Fibroblast of skin of back (primary cell): ENCODE results near the gene JARID2.

Experiments
- DNase-seq: peaks from one replicate; pipeline ENCODE4 v3.0.0-alpha.2; 2013

The JARID2 gene

DNA sequence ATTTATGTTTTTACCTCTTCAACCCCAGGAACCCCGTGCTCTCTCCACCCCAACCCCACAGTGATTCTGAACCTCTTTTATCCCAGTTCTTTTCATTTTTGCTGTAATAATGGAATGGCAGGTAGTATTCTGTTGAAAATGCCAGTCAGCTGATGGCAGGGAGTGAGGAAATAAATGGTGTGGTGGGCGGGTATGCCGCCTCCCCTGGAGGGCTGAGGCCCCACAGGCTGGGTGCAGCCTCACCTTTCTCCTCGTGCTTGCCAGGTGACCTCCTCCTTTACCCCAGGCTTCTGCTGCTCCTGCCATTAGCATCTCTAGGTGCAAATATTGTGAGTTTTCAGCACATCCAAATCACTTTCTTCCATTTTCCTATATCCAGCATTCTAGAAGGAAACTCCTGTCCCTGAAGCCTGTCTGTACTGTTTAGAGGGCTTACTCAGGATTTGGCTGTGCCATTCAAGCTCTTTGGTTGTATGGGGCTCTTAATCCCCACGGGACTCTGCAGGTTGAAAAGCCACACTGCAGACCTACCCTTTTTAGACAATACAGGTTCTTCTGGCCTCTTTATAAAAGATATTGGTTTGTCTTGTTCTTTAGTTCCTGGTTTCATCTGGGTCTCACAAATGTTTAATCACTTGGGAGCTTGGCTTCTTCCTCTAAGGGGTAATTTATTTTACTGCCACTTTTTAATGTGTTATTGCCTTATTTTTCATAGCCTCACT lies 201.8 kb downstream of the JARID2 start:
- no peak for DNase-seq

DNA sequence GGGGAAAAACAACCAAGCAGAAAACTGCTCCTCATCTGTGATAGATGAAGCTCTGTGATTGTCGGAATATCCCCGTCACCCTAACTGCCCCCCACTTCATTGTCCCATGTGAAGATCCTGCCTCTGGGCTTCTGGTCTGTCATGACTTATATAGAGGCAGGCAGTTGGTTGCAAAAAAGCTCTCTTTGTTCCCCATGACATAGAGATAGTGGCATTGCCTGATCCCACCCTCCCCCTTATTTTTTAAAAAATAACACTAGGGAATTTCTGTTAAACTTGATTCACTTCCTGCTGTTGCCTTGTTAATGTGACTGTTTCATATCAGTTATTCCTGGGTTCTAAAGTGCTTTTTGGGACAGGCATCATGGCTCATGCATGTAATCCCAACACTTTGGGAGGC lies 203.1 kb downstream of the JARID2 start:
- DNase-seq = peak; percentile 41

DNA sequence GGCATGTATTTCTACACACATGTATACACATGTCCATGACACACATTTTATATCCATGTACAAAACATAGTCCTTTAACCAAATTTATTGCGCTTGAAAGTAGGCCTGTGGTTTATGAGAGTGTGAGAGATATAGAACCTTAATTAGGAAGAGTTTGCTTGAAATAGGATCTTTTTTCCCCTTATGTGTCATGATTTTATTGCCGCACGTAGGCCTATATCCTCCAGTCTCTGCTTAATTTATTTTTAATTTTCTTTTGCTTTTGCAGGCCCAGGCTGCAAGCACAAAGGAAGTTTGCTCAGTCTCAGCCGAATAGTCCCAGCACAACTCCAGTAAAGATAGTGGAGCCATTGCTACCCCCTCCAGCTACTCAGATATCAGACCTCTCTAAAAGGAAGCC lies 205.9 kb downstream of the JARID2 start:
- DNase-seq = no peak

DNA sequence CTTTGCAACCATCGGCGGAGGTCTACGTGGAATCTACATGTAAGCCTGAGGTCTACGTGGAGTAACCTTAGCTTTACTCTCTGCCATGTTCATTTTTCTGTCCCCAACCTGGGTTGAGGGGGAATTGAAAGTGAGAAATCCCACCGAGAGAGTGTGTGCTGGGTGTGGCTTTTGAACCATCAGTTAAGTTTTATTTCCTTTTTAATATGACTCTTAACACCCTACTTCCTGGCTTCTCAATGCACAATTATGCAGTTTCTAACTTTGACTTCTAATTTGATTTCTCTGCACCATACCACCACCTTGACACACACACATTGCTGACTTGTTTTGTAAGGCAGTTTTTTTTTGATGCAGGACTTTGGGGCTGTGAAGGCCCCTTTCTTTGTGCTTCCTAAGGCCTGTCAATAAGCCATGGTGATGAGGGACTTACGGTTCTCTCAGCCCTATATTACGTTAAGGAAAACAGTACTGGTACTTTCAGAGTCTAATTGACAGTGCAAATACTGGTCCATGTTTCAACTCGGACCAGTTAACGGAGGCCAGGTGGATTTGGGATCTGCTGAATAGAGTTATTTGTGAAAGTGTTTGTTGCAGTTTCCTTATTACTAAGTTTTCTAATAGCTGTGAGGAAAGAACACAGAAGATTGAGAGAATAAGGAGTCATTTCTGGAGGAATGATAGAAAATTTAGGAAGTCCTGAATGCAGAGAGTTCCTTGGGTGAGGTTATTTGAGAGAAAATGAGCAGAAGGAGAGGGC lies 206.5 kb downstream of the JARID2 start:
- DNase-seq = no peak

DNA sequence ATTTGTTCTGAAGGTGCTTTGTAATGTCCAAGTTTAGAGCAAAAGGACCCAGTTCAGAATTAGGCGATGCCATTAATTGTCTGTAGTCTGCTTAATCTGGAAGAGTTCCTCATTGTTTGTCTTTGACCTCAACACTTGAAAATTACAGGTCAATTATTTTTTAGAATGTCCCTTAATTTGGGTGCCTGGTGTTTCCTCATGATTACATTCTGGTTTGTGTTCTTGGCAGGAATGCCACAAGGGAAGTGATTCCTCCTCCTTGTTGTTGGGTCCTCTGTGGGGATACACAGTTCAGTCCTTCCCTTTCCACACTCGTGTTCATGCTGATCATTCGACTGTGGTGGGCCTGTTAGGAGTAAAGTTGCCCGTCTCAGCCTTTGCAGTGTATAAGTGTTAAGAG lies 207.3 kb downstream of the JARID2 start:
- DNase-seq = no peak

DNA sequence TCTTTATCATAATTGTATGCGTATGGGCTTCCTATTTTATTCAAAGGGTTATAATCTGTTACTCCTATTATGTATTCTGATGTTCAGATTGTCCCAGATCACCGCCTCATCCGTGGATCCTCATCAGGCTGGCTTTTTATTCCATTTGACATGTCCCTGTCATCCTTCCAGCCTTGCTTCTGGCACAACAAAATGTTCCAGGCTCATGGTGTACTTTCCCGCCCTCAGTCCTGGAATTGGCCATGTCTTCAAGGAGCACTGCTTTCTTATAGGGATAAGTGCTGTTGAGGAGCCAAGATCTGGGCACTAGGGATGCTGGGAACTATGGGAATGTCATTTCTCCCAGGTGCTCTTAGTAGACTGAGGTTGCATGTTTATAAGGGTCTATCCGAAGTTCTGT lies 207.8 kb downstream of the JARID2 start:
- no peak for DNase-seq

DNA sequence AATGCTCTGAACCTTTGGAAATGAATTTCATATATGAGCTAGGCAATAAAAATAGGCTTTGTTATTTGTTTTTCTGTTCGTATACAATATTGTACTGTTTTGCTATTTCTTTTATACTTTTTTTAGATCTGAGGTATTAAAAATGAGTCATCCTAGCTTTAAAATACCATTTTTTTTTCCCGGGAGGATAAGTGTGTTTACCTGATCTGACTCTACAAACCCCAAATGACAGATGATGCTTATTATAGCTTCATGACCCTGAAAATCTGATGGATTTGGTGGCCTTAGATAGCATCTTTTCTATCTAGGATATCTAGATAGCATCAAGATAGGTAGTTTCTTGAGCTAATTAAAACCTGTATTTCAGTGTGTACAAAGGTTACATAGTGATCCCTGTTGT lies 210.6 kb downstream of the JARID2 start:
- DNase-seq = no peak

DNA sequence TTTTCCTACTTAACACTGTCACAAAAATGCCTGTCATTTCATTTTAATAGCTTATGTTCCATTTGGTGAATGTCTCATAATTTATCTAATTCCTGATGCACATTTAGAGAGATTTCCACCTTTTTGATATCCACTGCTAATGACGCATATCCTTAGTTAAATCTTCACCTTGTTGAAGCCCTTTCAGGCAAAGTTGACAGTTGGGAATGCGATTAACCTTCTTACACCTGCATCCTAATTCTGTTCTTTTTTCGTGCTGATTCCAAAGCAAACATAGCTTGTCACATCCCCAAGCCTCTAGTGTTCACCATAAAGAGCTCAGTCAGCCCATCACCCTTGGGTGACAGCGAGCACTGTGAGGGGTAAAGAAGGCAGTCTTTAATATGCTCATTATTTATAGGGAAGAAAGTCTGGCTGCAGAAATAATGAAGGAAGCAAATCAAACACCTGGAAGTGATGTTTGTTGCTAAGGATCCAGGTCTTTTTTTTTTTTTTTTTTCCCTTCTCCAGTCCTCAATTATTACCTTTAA lies 211.3 kb downstream of the JARID2 start:
- no peak for DNase-seq

DNA sequence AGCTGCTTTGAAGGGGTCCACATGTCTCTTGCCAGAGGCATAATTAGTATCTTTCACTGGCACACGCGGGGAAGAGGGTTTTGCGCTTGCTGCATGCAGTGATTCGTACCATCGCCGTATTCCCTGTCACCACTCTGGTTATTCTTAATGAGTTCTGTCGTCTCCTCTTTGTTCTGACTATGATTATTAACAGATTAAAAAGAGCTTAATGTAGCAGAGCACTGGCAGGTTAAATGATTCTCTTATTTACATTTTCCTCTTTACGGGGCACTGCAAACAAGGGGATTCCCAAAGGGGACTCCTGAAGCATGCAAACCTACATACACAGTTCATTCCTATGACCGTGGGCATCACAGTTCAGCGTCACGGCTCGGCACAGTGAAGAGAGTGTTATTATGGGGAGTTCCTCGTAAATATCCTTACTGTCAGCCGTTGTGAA lies 212.2 kb downstream of the JARID2 start:
- no peak for DNase-seq

DNA sequence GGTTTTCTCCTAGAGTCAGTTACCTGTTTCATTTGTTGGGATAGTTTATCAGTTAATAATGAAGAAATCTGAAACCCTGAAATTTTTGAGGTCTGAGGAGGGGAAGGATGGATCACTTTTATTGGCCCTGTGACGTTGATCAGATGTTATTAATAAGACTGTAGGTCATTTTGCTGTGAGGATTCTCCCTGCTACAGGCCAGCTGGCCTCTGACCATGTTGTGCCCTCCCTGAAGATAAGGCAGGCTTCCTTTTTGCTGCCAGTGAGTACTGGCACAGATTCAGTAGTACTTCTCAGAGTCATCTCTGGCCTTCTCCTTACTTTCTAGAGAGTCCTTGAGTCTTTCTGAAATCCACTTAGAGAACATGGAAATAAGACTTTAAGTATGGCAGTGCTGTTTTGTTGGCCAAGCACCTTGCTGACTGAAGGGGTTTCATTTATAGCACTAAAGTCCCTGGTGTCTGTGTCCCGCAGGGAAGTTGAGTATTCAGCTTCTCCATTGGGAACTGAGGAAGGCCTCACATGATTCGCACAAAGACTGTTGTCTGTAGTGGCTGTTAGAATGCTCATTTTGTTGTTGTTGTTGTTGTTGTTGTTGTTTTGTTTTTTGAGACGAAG lies 214.3 kb downstream of the JARID2 start:
- DNase-seq = no peak

DNA sequence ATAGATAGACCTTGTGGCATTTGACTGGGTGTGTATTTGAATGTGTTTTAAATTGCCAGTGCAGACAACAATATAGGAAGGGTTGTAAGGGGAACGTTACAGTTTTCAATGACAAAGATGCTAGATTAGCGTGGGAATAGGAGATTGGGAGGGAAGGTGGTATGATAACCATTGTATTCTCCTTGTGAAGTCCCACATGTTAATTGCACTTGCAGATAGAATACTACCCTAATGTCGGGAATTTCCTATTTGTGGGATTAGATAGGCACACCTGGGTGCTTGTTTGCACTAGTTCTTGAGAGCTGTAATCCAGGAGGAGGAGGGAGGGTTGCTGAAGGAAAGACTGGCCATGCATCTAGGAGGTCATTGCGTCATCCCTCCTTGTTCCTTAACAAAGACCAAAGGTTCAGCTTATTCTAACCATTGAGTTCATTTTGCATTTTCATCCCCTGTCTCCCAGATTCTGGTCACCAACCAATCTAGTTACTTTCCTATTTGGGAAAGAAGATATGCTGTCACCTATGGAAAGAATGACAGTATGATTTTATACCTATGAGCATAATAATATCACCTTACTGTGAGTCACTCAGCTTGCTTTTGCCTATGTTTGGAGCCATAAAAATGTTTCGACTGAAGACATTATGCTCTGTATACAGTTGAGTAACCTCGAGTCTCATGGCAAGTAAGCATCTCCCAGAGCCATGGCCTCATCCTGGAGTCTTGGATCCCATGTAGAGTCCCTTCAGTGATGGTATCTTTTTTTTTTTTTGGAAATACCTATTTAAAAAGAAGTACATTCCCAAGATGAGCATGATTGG lies 215.5 kb downstream of the JARID2 start:
- DNase-seq = no peak

DNA sequence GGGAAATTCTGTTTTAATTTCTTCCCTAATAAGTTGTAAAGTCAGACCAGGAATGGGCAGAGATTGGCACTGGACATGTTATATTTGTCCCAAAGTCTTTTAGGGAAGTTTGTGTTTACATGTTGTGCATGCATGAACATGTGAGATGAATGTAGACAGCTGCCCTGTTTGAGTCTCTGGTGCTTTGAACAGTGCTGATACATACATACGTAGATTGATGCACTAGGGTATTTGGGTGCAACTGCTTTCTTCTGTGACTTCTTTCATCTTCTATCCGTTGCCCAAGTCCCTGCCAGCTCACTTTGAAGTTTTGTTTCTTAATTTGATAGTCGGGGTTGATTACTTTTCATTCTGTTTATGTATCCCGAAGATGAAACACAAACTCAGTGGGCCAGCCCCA lies 216.4 kb downstream of the JARID2 start:
- DNase-seq = no peak

DNA sequence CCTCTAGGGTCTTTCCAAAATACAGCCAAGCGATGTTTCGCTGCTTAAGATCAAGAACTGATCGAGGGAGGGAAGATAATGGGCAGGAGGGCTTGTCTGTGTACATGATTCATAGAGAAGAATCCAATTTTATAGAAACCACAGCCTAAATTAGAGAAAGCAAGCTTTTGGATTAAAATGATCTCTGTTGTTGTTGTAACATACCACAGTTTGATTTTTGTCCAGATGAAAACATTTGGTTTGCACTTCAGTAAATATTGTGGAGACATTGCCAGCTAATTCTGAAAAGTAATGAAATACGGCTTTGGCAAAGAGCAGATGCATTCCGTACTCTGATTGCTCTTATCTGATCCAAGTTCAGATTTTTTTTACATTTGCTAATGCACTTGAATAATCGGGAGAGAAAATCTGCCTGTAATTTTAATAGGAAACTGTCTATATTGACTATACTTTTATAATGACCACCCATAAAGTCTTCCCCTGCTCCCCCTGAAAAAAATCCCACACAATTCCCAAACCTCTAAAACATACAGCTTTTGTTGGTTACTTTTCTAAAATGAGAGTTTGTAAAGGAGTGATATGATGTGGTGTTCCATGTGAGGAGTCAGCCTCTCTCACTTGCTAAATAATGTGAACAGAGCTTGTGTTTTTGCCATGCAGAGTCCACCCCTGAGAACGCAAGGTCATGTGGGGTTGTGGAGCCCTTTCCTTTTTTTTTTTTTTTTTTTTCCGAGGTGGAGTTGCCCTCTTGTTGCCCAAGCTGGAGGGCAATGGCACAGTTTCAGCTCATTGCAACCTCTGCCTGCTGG lies 217.1 kb downstream of the JARID2 start:
- no peak for DNase-seq

DNA sequence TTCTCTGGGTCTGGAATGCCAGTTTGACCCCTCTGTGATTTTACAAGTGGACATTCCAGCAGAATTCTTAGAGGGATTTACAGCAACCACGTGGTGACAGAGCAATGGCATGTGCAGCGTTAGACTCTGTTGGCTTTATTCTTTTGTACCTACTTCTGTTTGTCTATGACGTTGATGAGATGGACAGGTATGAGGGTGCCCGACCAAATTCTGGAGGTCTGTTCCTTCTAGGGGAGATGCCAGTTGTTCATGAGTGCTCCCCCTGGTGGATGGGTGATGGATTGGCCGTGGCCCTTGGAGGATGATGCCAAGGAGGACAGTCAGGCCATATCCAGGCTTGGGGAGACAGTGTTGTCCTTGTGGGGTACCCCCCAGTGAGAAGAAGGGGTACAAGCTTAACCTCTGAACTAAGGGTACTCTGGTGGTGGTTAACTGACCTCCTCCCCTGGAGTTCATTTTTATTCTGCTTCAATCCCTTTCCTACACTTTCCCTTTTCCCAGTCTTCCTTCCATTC lies 218.4 kb downstream of the JARID2 start:
- no peak for DNase-seq

DNA sequence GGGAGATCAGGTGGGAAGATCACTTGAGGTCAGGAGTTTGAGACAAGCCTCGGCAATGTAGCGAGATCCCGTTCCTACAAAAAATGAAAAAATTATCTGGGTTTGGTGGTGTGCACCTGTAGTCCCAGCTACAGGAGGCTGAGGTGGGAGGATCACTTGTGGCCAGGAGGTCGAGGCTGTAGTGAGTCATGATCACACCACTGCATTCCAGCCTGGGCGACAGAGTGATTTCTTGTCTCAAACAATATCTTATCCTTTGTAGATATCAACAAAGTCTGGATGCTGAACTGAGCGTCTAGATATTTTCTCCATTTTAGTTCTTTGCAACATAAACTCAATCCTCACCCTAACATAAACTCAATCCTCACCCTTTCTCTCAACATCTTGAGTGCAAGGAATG lies 219.3 kb downstream of the JARID2 start:
- DNase-seq = no peak

DNA sequence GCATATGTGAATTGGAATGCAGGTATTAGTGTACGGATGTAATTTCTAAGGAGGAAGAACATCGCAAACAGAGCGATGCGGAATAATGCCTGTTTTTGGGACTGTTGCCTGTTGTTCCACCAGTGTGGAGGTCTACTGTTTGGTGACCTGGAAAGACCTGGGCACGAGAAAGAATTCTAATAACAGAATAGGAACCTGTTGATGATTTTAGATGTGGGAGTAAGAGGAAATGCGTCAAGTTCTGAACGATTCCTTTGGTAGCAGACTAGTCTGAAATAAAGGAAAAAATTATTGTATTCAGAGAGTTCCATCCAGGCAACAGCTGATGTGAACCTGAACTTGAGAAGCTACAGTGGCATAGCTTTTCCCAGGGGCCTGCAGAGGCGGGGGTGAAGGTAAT lies 224.9 kb downstream of the JARID2 start:
- no peak for DNase-seq

DNA sequence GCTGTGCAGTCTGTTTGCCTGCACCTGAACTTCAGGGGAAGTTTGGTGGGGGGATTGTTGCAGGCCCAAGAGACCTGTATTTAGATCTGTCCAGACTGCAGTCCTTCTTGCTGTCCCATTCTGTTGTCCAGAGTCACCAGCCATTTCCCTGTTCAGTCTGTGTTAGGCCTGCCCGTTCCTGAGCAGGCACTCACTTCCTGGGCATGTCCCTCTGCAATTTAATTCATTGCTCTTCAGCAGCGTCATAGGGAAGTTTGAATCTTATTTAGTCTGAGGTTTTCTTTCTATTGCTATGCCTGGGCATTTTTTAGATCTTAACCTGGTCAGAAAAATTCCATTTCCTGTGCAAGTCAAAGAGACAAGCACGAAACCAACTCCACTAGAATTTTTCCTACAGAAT lies 226.8 kb downstream of the JARID2 start:
- no peak for DNase-seq

DNA sequence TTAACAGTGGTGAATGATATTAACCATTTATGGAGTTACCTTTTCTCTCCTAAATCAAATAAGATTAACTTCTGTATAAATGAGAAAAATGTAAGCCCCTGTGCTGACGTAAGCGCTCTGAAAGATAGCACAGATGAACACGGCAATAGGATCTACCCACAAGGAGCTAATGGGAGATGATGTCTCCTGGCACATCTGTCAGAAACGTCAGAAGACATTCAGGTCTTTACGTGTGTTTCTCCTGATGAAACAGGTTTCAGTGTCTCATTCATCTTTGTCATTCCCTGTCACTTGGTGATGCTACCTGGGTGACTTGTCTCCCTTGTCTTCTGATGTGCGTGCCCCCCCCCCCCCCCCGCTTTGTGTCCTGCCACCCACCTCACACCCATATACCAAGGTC lies 227.3 kb downstream of the JARID2 start:
- no peak for DNase-seq

DNA sequence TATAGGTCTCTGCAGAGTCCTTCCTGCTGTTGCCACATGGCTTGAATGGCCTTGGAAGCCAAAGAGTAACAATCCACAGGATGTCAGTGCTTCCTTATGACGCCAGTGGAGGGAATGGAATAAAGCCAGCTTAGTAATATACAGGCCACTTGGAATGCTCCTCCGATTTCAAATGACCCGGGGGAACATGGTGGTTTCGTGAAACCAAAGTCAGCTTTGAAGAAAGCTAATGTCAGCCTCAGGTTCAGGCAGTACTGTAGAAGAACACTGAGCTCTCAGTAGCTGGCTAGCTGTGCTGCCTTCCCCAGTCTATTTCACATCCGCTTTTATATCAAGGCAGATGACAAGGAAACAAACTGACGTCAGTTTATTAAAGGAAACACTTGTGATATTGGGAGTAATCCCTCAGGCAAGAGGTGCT lies 227.9 kb downstream of the JARID2 start:
- peak; percentile 73 for DNase-seq

DNA sequence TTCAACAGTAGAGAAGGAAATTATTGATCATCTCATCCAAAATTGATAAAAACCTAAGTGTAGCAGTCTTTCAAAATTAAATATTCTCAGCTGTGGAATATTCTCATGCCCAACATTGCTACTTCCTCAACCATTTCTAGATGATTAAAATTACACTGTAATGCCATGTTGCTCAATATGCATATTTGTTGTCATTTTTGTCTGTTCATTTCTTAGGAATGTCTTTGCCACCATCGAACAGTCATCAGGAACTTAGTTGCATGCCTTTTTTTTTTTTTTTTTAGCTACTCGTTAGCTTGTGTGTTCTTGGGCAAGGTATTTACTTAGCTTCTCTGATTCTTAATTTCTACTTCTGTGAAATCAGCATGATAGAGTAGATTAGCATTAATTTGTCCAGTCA lies 228.3 kb downstream of the JARID2 start:
- DNase-seq = peak; percentile 81

DNA sequence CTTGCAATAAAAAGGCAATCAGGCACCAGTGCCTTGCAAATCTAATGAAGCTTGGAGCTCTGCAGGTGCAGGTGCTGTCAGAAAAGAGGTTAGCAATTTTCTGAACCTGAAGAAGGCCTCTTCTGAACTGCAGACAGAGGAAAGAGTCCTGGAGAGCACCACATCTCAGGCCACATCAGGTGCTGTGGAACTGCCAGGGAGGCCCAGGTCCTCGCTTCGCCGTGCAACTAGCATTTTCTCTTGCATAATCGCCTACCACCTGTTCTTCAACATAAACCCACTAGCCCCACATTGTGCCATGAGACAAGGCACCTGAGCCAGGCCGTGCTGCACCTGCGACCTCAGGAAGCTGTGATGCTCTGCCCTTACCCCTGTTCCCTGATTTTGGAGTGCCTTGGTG lies 229.4 kb downstream of the JARID2 start:
- DNase-seq = no peak

DNA sequence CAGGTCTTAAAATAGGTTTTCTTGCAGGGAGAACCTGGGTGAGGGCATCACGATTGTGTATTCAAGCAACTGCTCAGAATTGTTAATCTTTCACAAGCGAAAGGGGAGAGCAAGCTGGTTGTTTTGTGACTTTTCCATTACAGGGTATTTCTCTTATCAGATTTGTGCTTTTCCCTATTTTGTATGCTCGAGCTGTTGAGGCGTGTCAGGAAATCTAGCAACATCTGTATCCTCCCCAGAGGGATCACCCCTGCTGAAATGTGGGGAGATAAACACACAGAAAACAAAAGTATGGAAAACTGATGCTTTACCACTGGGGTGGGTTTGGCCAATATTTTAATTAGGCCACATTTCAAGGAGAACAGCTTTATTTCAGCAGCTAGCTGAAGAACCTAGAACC lies 230.0 kb downstream of the JARID2 start:
- DNase-seq = no peak
